GM19099 (cell line): ENCODE results near the gene LSM14A.

Experiments used
- POLR2A ChIP-seq: IDR thresholded peaks from 3 replicates; pipeline ENCODE4 v1.6.1; 2011; ENCODE audit warnings: low read depth; ENCODE audit not compliant: insufficient read length; ENCODE audit errors: extremely low read depth

Gene LSM14A

DNA sequence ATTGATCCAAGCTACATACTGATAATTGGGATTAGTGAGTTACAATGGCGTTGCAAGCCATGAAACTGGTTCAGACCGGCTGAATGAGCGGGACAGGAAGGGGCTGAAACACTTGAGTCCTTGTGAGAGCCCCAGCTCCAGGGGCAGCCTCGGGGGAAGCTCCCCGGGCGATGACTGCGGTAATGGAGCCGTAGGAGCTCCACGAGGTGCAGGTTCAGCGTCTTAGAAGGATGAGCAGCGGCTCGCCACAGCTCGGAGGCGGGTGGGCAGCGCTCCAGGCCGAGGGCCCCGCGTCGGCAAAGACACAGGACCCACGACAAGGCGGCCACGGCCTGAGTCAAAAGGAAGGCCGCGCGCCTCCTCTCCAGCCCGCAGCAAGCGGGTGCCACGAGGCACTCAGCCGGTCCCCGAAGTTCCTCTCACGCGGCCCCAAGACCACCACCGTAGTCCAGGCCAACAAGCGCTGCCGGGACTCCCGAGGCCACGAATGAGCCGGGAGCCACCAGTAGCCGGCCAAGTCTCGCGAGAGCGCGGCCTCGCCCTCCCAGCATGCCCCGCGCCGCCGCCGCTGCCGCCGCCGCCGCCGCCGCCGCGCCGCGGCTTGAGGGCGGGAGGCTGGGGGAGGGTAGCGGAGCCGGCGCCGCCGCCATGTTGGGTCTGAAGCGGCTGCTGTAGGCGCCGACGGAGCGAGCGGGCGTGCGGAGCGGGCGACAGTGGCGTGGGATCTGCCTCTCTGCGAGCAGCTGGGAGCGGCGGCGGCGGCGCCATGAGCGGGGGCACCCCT is at the start of gene LSM14A:
Gene LSM14A, plus strand, starts transcription at position 628 of the 784 bp plus-strand sequence. Its CDS starts 139 bp downstream, at position 767.
- peak; percentile 97 for TF ChIP-seq POLR2A

GRCh38 chr19:34124828-34125227 is 47.5 kb upstream of the LSM14A start:
- TF ChIP-seq POLR2A: no peak

DNA sequence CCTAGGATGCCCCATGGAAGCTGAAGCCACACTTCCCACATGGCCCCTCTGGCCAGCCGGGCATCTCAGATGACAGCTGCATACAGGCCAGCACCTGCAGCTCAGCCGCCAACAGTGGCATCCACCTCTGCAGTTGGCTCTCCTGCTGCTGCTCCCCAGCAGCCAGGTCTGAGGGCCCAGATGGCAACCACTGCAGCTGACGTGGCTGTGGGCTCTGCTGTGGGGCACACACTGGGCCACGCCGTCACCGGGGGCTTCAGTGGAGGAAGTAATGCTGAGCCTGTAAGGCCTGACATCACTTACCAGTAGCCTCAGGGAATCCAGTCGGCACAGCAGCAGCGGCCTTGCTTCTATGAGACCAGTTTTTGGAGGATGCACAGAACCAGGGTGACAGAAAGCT is 45.3 kb upstream of the LSM14A start:
- no peak for TF ChIP-seq POLR2A

DNA sequence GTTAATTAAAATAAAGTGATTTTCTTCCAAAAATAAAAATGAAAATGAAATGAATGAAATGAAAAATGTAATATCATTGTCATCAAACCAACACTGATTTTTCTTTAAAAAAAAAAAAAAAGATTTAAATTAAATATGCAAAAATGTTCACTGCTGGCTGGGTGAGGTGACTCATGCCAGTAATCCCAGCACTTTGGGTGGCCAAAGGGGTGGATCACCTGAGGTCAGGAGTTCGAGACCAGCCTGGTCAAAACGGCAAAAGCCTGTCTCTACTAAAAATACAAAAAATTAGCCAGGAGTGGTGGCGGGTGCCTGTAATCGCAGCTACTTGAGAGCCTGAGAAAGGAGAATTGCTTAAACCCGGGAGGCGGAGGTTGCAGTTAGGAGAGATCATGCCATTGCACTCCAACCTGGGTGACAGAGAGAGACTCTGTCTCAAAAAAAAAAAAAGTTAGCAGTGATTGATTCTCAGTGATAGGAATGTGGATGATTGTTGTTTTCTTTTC is 44.6 kb upstream of the LSM14A start:
- TF ChIP-seq POLR2A: no peak

- TF ChIP-seq POLR2A: no peak
Measured at GRCh38 chr19:34128558-34129250, 43.6 kb upstream of the LSM14A start.

DNA sequence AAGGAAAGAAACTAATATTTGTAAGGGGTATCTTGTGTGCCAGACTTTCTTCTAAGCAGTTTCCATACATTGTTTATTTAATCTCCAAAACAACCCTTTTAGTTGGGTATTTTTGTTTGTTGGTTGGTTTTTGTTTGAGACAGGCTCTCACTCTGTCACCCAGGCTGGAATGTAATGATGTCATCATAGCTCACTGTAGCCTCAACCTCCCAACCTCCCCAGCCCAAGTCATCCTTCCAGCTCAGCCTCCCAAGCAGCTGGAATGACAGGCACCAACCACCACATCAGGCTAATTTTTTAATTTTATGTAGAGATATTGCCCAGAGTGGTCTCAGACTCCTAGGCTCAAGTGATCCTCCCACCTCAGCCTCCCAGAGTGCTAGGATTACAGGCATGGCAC is 41.2 kb upstream of the LSM14A start:
- no peak for TF ChIP-seq POLR2A

DNA sequence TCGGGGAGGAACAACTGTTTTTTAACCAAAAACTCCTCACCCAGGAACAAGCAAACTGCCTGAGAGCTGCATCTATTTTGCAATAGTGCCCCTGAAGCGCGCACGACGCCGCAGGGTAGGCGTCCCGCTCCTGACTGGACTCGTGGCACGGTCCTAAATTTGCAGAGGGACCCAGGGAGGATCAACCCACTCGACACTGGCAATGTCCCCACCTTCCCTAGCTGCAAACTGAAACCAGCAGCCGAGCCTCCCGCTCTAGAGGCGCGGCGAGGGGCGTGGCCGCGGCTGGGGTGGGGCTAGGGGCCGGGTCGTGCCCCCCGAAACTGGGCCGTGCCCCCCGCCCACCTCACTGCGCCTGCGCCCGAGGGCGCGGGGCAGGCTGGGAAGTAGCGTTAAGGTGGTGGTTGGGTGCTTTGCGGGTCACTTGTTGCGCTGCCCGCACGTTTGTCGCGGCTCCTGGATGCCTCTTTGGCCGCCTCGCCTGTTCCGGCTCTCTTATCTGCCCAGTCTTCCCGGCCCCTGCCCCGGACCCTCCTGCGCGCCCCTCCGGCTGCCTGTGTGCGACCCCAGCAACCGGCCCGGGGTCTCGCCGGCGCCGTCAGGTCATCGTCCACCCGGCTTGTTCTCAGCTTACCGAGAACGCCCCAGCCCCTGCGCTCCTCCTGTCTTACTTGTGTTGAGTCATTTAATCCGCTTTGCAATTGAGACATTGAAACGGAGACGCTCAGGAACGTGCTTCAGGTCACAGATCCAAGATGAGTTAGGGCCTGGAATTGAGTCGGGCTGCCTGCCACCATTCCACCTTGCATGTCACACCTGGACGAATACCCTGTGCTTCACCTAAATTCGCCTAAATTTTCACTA is 37.9 kb upstream of the LSM14A start:
- peak; percentile 94 for TF ChIP-seq POLR2A

DNA sequence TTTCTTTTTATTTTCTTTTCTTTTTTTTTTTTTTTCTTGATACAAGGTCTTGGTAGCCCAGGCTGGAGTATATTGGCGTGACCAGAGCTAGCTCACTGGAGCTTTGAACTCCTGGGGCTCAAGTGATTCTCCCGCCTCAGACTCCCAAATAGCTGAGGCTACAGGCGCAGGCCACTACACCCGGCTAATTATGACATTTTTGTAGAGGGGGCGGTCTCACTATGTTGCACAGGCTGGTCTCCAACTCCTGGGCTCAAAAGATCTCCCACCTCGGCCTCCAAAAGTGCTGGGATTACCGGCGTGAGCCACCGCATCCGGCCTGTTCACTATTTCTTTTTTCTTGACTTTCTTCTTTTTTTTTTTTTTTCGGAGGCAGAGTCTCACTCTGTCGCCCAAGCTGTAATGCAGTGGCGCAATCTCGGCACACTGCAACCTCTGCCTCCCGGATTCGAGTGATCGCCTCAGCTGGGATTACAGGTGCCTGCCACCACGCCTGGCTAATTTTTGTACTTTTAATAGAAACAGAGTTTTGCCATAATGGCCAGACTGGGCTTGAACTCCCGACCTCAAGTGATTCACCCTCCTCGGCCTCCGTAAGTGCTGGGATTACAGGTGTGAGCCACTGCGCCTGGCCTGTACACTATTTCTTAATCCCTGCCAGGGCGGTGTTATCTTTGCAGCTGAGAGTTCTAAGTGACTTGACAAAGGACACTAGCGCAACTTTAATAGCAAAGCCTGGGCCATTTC is 37.1 kb upstream of the LSM14A start:
- TF ChIP-seq POLR2A: no peak

GRCh38 chr19:34135821-34136611 is 36.3 kb upstream of the LSM14A start:
- no peak for TF ChIP-seq POLR2A

GRCh38 chr19:34141025-34141424 is 31.3 kb upstream of the LSM14A start:
- TF ChIP-seq POLR2A: no peak

GRCh38 chr19:34142440-34142839 is 29.9 kb upstream of the LSM14A start:
- no peak for TF ChIP-seq POLR2A

GRCh38 chr19:34145741-34146202 is 26.5 kb upstream of the LSM14A start:
- no peak for TF ChIP-seq POLR2A

DNA sequence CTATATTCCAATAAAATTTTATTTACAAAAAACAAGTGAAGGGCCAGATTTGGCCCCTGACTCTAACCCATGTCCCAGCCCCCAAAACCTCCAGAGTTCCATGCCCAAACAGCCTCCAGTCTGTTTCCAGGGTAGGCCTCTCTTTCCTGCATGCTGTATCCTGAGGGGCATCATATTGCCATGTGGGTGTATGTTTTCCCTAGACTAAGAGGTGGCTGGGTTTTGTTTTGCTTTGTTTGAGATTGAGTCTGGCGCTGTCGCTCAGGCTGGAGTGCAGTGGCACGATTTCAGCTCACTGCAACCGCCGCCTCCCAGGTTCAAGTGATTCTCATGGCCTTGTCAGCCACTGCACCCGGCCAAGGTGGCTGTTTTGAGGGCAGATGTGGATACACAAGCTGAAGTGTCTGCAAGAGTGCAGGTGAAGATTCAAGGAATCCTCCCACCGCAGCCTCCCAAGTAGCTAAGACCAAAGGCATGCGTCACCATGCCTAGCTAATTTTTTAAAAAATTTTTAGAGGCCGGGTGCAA is 23.6 kb upstream of the LSM14A start:
- no peak for TF ChIP-seq POLR2A
